GM18909 (cell line): ENCODE measurements around the gene JAK3.
"Not testable (repeated sequence)": the region's sequence is repeated elsewhere in the genome, so short reads cannot be mapped to it uniquely, and the experiment has no call there.

Source experiments
- ATAC-seq: cut with Tn5 transposase; IDR thresholded peaks from one replicate; pipeline ENCODE4 v1.9.1; 2021; ENCODE audit warnings: mild to moderate bottlenecking; ENCODE audit not compliant: unreplicated experiment, poor library complexity

JAK3 gene

DNA sequence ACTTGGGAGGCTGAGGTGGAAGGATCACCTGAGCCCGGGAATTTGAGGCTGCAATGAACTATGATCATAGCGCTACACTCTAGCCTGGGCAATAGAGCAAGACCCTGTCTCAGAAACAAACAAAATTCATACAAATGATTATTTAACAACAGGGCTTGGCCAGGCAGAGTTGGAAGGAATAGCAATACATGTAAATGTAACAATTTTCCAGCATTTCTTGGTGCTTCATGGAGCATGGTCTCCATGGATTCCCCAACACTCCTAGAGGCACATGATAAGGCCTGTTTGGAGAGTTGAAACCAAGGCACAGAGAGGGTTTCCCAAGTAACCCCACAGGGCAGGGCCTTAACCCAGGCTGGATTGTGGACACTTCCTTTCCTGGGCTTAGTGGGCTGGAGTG, 36.7 kb downstream of the JAK3 start:
- ATAC-seq = no peak

DNA sequence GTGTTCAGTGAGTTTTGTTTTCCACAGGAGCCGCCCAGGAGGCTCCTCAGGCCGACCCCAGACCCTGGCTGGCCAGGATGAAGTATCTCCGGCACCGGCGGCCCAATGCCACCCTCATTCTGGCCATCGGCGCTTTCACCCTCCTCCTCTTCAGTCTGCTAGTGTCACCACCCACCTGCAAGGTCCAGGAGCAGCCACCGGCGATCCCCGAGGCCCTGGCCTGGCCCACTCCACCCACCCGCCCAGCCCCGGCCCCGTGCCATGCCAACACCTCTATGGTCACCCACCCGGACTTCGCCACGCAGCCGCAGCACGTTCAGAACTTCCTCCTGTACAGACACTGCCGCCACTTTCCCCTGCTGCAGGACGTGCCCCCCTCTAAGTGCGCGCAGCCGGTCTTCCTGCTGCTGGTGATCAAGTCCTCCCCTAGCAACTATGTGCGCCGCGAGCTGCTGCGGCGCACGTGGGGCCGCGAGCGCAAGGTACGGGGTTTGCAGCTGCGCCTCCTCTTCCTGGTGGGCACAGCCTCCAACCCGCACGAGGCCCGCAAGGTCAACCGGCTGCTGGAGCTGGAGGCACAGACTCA, 40.0 kb downstream of the JAK3 start:
- no peak for ATAC-seq

DNA sequence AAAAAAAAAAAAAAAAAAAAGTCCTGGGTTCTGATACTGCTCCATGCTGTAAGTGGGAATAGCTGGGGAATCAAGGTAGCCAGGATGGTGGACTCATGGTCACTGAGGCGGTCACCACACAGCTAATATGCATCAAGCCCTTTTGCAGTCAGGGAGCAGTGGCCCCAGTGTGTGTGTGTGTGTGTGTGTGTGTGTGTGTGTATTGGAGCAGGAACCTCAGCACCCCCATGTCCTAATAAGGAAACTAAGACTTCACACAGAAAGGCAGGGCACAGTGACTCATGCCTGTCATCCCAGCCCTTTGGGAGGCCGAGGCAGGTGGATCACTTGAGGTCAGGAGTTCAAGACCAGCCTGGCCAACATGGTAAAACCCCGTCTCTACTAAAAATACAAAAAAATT, 40.8 kb downstream of the JAK3 start:
- ATAC-seq = no peak

DNA sequence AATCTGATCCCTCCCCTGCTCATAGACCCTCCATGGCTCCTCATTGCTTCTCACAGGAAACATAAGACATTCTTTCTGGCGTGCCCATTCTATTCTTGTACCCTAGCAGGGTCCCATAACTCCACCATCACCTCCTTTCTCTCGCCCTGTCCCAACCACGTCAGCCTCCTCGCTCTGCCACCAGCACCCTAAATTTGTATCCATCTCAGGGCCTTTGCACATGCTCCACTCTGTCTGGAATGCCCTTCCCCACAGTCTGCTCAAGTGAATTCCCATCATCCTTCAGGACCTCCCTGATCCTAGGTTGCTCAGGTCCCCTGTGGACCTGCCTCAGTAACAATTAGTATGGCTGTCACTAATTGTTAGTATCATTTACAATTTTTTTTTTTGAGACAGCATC, 42.4 kb downstream of the JAK3 start:
- ATAC-seq = no peak

DNA sequence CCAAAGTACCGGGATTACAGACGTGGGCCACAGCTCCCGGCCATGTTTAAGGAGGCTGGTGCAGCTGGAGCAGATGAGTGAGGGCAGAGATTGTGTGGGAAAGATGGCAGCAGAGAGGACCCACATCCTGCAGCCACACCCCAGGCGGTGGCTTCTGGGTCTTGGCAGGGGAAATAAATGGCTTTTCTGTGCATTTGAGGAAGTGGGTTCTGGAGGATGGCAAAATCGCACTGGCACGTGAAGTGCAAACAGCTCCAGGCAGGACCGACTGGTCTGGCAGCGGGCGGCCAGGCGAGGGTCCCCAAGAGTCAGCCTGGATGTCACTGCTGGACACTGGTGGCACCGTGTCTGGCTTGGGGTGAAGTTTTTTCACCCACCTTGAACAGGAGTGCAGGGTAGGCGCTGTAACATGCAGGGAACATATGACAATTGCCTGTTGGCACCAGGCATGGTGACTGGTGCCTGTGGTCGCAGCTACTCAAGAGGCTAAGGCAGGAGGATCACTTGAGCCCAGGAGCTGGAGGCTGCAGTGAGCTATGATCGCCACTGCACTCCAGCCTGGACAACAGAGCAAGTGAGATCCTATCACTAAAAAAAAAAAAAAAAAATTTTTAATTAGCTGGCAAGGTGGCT, 44.4 kb downstream of the JAK3 start:
- ATAC-seq = no peak

DNA sequence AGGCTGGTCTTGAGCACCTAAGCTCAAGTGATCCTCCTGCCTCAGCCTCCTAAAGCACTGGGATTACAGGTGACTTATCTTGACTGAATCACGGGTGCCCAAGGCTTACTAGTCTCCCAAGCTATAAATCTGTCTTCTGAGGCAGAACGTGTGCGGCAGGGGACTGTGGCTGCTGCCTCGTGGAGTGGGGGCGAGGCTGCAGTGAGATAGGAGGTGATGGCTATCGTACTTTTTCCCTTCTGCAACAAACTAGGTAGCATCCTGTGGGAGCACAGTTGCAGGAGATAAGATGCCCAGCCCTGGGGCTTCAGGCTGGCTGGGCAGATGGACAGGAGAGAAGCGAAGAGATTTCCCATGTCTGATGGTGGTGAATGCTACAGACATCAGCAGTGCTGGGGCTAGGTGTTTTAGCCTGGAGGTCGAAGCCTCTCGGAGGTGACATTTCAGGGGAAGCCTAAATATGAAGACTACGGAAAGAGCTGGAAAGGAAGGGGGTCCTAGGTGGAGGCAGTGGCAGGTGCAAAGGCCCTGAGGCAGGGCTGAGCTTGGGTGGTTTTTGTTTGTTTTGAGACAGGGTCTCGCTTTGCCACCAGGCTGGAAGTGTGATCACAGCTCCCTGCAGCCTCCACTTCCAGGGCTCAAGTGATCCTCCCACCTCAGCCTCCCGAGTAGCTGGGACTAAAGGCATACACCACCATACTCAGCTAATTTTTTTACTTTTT, 45.5 kb downstream of the JAK3 start:
- ATAC-seq = no peak

DNA sequence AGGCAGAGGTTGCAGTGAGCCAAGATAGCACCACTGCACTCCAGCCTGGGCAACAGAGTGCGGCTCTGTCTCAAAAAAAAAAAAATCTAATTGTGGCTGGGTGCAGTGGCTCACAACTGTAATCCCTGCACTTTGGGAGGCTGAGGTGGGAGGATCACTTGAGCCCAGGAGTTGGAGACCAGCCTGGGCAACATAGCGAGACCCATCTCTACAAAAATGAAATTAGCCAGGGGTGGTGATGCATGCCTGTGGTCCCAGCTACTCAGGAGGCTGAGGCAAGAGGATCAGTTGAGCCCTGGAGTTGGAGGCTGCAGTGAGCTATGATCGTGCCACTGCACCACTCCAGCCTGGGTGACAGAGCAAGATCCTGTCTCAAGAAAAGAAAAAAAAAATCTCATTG, 49.2 kb downstream of the JAK3 start:
- not testable (repeated sequence) for ATAC-seq

DNA sequence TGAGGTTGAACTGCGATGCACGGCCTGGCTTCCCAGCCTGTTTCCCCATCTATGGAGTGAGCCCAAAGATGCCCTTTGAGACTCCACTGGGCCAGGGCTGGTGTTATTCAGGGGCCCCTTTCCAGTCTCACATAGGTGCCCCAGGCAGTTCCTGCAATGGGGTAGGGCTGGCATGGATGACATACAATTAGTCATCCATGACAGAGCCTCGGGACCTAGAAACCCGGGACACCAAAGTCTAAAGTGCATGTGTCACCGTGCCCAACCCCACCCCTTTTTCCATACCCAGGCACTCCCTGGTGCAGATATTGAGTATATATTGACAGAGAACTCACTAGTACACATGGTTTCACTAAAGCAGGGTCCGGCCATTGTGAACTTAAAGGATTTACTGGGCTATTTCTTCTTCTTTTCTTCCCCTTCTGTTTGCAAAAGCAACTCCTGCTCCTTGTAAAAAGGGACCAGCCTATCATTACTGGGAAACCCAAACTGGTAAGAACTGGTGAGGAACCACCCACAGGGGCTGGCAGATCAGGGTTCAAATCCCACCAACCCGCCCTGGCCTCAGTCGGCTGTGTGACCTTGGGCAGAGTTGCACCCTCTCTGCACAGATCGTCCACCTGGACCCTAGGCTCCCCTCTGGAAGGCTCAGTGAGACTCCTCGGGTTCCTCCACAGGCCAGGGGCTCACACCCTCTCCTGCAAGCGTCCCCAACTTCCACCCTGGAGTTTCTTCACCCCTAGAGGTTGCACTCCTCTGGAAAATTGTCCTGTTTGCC, 50.2 kb downstream of the JAK3 start:
- no peak for ATAC-seq

DNA sequence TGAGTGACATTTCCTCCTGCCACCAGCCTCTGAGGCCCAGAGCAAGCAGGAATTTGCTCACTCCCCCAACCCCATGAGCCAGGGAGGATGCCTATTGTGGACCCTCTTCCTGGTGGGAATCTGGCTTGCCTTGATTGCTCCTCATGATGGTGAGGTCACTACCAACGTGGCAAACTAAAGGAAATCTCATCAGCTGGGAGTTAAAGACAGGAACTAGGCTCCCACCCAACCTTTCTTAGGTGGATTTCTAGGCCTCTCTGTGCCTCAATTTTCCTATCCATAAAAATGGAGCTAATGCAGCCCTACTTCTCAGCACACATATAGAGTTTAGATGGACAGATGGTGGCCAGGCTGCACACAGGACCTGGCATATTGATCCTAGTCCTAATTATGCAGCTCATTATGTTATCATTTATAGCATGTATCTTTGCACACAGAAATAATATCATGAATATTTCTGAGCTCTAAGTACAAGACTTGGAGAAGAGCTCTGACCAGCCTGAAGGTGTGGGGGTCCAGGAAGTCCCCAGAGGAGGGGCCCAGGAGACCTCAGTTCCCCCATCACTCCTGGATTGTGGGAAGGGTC, 50.9 kb downstream of the JAK3 start:
- ATAC-seq = no peak

DNA sequence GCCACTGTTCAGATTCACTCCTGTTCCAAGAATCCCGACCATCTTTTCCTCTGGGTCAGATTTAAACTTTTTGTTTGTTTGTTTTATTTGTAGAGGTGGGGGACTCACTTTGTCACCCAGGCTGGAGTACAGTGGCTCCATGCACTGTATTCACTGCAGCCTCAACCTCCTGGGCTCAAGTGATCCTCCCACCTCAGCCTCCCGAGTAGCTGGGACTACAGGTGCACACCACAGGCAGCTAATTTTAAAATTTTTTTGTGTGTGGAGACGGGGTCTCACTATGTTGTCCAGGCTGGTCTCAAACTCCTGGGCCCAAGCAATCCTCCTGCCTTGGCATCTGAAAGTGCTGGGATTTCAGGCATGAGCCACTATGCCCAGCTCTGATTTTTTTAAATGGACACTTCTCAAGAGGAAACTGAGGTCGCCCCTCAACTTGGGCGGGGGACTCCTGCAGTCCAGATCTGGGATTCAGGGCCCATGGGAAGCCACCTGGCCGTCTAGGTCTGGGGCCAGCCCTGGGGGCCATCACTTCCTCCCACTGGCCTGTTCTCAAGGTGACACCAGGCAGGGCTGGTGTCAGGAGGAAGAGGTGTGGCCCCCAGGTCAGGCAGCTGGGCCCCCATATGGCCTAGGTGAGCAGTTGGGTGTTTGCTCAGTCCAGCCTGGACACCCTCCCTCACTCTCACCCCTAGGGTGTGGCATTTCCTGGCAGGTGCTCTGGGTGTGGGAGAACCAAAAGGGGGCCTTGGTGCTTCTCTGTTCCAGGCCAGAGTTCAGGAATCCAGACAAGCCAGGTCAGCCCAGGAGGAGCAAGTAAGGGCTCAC, 51.6 kb downstream of the JAK3 start:
- no peak for ATAC-seq

DNA sequence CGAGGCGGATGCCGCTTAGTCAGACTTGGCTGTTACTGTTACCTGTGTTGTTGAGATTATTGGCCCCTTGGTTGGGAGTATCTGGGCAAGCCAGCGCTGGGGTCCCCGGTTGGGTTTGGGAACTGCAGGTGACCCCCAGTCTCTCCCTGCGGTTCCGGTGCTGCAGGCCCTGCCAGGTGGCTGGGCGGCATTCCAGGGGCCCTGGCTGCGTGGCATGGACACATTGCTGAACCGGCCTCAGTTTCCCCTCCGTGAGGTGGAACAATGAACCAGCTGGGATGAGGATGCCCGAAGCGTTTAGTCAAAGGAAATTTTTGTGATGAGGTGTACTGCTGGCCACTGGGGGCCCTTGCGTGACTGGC, 52.3 kb downstream of the JAK3 start:
- ATAC-seq = no peak

DNA sequence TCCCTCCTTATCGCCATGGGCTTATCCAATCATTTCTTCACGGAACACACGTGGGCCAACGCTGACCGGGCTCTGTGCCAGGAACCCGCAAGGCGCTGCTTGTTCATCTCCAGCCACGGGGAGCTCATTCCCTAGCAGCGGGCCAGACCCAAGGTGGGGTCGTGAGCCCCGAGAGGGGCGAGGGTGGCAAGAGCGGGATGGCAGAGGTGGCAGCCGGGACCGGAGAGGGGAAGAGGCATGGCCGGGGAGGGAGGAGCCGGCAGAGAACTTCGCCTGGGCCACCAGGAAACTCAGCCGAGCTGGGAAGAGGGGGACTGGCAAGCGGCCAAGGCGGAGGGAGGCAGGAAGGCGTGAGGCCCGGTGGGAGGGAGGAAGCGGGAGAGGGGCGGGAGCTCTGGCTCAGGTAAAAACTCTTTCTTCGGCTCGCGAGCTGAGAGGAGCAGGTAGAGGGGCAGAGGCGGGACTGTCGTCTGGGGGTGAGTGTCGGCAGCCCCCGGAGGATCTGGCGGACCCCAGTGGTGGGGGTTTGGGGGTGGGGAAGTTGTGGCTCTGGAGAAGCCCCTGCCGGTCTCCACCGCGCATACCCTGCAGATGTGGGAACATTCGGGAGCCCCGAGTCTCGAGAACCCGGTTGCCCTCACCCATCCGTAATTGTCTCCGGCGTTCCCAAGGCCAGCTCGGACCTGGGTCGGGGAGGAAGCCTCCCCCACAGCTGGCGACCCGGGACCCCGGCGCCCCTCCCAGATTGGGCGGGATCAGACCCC, 52.9 kb downstream of the JAK3 start, which contains the start of gene B3GNT3:
TSS of gene B3GNT3 (plus strand) at position 408 of the 764 bp plus-strand sequence. CDS start 12,670 bp downstream, outside the sequence.
- ATAC-seq = no peak

DNA sequence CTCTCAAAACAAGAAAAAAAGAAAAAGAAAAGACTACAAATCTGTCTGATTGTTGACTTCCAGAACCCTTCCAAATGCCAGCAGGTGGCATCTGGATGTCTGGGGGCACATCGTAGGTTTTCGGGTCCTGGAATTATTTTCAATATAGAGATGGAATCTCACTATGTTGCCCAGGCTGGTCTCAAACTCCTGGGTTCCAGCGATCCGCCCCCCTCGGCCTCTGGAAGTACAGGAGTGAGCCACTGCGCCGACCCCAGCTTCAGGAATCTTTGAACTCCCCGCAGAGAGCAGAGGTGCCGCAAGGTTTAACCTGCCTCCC, 53.4 kb downstream of the JAK3 start:
- ATAC-seq = no peak

DNA sequence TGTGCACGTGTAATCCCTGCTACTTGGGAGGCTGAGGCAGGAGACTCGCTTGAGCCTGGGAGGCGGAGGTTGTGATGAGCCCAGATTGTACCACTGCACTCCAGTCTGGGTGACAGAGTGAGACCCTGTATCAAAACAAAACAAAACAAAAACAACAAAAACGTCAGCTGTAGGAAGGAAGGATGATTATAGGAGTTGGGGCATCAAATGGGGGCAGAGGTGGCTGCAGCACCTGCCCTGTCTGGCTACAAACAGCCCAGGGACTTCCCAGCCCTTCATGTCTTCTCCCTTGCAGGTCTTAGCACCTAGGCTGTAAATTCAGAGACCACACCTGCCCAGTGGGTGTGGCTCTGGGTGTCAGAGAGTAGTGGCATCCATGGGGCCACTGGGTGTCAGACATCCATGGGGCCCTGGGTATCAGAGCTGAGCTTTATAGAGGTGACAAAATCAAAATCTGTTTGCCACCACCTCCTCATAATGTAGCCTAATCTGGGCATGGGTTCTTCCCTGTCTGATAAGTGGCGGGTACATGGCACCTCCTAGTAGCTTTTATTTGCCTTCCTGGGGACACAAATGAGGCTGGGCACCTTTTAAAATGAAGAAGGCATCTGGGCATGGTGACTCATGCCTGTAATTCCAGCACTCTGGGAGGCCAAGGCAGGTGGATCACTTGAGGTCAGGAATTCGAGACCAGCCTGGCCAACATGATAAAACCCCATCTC, 57.6 kb downstream of the JAK3 start:
- no peak for ATAC-seq

DNA sequence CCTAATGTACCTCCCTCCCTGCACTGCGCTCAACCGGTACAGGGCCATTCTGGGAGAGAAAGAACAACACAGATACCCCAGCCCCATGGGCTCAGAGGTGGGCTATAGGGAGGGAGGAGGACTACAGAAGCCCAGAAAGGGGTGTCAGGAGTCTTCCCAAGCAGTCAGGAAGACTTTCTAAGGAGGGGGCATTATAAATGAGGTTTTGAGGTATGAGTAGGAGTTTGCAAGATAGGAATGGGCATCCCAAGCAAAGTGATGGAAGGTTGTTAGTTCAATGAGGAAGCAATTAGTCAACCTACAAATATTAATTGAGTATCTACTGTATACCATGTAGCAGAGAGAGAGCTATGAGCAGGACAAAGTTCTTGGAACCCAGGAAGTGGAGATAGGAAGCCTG, 59.1 kb downstream of the JAK3 start:
- no peak for ATAC-seq

DNA sequence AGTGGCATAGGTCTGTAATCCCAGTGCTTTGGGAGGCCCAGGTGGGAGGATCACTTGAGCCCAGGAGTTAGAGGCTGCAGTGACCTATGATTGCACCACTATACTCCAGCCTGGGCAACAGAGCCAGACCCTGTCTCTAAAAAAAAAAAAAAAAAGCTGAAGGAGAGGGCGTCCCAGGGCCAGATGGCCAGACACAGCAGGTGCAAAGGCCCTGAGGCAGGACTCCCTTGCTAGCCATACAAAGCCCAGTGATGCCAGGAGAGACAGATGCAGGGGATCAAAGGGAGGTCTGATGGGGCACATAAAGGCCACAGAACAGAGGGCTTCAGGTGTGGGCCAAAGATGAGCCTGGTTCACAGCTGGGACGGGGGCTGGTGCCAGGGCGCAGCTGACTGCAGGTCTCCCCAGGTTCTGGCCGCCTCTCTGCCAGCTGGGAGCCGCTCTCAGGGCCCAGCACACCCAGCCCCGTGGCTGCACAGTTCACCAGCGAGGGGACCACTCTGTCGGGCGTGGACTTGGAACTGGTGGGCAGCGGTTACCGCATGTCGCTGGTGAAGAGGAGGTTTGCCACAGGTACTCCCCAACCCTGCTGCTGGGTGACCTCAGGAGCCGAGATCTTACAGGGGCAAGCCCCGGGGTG, 60.4 kb downstream of the JAK3 start:
- ATAC-seq = no peak

DNA sequence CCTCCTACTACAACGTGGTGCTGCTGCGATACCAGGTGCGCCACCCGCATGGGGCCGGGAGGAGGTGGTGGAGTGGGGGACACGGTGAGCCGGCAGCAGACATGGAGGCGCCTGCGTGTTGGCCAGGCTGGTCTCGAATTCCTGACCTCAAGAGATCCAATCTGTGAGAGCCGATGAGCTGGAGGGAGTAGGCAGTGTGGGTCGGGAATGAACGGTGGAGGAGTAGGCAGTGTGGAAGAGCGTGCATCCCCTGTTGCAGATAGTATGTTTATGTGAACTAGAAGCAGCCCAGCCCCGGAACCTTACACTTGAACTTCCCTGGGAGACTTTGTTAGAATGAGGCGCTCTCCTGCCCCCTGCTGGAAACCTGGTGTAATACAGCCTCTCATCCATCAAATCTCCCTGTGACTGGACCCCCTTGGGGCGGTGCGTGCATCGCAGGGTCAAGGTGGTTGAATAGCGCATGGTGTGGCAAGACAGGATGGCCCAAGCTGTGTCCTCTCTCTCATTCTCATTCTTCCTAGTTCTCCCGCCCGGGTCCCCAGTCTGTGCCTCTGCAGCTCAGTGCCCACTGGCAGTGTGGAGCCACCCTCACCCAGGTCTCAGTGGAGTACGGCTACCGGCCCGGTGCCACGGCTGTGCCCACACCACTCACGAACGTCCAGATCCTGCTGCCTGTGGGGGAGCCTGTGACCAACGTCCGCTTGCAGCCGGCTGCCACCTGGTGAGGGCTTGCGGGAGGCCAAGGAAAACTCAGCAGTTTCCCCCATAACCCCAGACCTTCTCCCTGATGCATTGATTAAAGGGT, 63.4 kb downstream of the JAK3 start:
- no peak for ATAC-seq
